Activated B cell treated with CpG ODN at 0.5 μM for 24 hours (primary cell): Measurements from ENCODE around the gene STAT4. TPM values are rescaled to one million over a fixed set of nuclear protein-coding genes. Genes with fewer than 3 reads are reported as not detected.

Experiments
- ATAC-seq: fragments of 200-7000 bp; cut with Tn5 transposase; one replicate; pipeline ENCODE4 v1.10.0; 2021; ENCODE audit warnings: low read depth, mild to moderate bottlenecking, moderate library complexity
- CTCF ChIA-PET: fragments of 350-600 bp; sonication (Branson Sonifier 250); formaldehyde crosslinking; loops from one replicate; lab custom pipeline; 2021; ENCODE audit warnings: antibody characterized with exemption; lab: Charles Lee
- POLR2A ChIA-PET: fragments of 350-600 bp; sonication (Branson Sonifier 250); formaldehyde crosslinking; loops from one replicate; lab custom pipeline; 2021; ENCODE audit warnings: antibody characterized with exemption; lab: Charles Lee
- DNase-seq: peaks from one replicate; pipeline ENCODE4 v3.0.0; 2022
- H3K27ac Mint-ChIP-seq: one replicate; pipeline ENCODE4 v1.8.0; 2020; ENCODE audit warnings: mixed read lengths
- H3K27me3 Mint-ChIP-seq: one replicate; pipeline ENCODE4 v1.8.0; 2021; ENCODE audit warnings: mixed read lengths
- H3K36me3 Mint-ChIP-seq: one replicate; pipeline ENCODE4 v1.8.0; 2021; ENCODE audit warnings: low read depth, mixed read lengths
- H3K4me1 Mint-ChIP-seq: one replicate; pipeline ENCODE4 v1.8.0; 2021; ENCODE audit warnings: mixed read lengths
- H3K4me3 Mint-ChIP-seq: one replicate; pipeline ENCODE4 v1.8.0; 2020; ENCODE audit warnings: mild to moderate bottlenecking, mixed read lengths
- H3K9me3 Mint-ChIP-seq: one replicate; pipeline ENCODE4 v1.8.0; 2020; ENCODE audit warnings: mixed read lengths
- intact Hi-C: fragments of 100-400 bp; cut with micrococcal nuclease; formaldehyde crosslinking; loops from one replicate; pipeline ENCODE4 v1.15.1; 2024
- total RNA-seq: library from RNA; stranded (reverse); gene quantifications from 2 replicates; pipeline ENCODE4 v1.2.3, GENCODE V29; 2022
- TF ChIP-seq, protein P1 (sequence below): fragments of 200-600 bp; IDR thresholded peaks from one replicate; pipeline ENCODE4 v1.8.0; 2022; ENCODE audit warnings: antibody characterized with exemption, mild to moderate bottlenecking

Gene STAT4
- total RNA-seq, 1 donor from 2014 or later = 16.5 TPM

GRCh38 chr2:191166756-191167445 is 16.1 kb upstream of the STAT4 start:
- Mint-ChIP-seq H3K27me3 (peaks cover 8% of the 10 kb centered on the region), H3K36me3 (no peaks in the 10 kb centered on the region), H3K4me1 (peaks cover 2% of the 10 kb centered on the region), H3K27ac (no peak overlapping the region), H3K9me3 (no peaks in the 10 kb centered on the region), H3K4me3 (no peak overlapping the region)
- intact Hi-C loops = no loop called here
- POLR2A ChIA-PET = interaction anchor here (0.5 kb wide), 1 partner anchor 38 kb away, joined by 5 read pairs; no protein-coding TSS in a partner anchor
- CTCF ChIA-PET = interaction anchor here (0.9 to 6.5 kb wide), 10 partner anchors 9 to 996 kb away, joined by 3 to 78 read pairs (median 4); no protein-coding TSS in a partner anchor
- DNase-seq (no peak), ATAC-seq (no peak)
- TF ChIP-seq, protein P1, sequence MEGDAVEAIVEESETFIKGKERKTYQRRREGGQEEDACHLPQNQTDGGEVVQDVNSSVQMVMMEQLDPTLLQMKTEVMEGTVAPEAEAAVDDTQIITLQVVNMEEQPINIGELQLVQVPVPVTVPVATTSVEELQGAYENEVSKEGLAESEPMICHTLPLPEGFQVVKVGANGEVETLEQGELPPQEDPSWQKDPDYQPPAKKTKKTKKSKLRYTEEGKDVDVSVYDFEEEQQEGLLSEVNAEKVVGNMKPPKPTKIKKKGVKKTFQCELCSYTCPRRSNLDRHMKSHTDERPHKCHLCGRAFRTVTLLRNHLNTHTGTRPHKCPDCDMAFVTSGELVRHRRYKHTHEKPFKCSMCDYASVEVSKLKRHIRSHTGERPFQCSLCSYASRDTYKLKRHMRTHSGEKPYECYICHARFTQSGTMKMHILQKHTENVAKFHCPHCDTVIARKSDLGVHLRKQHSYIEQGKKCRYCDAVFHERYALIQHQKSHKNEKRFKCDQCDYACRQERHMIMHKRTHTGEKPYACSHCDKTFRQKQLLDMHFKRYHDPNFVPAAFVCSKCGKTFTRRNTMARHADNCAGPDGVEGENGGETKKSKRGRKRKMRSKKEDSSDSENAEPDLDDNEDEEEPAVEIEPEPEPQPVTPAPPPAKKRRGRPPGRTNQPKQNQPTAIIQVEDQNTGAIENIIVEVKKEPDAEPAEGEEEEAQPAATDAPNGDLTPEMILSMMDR = no peak

GRCh38 chr2:191166111-191166755 is 15.4 kb upstream of the STAT4 start:
- ChIA-PET CTCF (interaction anchor here (0.9 to 6.5 kb wide), 9 partner anchors 11 to 996 kb away, joined by 3 to 78 read pairs (median 5); no protein-coding TSS in a partner anchor), POLR2A (interaction anchor here (0.5 kb wide), 1 partner anchor 39 kb away, joined by 5 read pairs; no protein-coding TSS in a partner anchor)
- Mint-ChIP-seq H3K4me1 (peaks cover 2% of the 10 kb centered on the region), H3K27me3 (peaks cover 9% of the 10 kb centered on the region), H3K4me3 (no peak overlapping the region), H3K27ac (no peak overlapping the region), H3K36me3 (no peaks in the 10 kb centered on the region), H3K9me3 (no peaks in the 10 kb centered on the region)
- intact Hi-C loops = no loop called here
- TF ChIP-seq, protein P1 = no peak
- ATAC-seq (no peak), DNase-seq (no peak)

DNA sequence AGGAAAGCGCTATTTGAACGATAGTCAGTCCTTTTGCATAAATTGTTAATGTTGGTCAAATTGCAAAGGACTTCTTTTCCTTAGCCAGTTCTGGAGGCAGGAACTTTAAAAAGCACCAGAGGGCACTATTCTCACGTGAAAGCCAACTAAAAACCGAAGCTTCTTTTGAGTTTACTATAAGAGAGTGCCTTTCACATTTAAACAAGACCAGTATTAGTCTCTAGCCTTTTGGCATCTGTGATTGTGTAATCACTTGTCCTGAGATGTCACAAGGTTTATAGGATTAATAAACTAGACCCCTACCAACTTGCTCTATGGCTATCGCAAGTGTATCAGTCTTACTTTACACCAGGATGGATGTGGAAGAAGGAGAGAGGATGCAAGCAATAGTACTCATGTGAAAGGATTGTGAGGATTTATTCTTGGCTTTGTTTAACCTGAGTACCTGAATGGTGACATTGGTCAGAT is 14.4 kb upstream of the STAT4 start:
- ATAC-seq = no peak
- no peaks in the 10 kb centered on the region for H3K36me3 Mint-ChIP-seq
- no peak for DNase-seq
- intact Hi-C loops = loop anchor here (1.0 to 2.0 kb wide), 6 partner anchors 53 to 998 kb away; no protein-coding TSS in a partner anchor
- H3K9me3 Mint-ChIP-seq = no peaks in the 10 kb centered on the region
- no peak overlapping the region for H3K27ac Mint-ChIP-seq
- no peak overlapping the region for H3K4me3 Mint-ChIP-seq
- peaks cover 2% of the 10 kb centered on the region for H3K4me1 Mint-ChIP-seq
- ChIA-PET CTCF (interaction anchor here (0.9 to 6.5 kb wide), 10 partner anchors 10 to 997 kb away, joined by 3 to 78 read pairs (median 8); no protein-coding TSS in a partner anchor), POLR2A (interaction anchor here (1.0 kb wide), 1 partner anchor 138 kb away, joined by 3 read pairs; no protein-coding TSS in a partner anchor)
- TF ChIP-seq, protein P1 = no peak
- H3K27me3 Mint-ChIP-seq = peaks cover 10% of the 10 kb centered on the region

DNA sequence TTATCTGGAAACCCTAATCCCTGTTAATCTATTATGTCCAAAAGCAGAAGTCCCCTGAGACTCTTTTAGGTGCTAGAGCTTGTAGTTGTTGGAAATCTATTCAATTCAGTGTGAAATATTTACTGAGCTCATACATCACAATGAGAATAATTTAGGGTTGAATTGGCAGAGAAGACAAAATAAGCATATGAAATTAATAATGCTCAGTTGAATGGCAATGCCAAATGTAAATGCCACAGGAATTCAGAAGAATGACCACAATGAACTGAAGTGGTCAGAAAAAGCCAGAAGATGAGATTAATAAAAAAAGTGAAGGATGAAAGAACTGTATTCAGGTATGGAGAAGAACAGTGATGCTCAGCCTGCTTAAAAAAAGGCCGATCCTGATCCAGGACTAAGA is 8.0 kb upstream of the STAT4 start:
- intact Hi-C loops = loop anchor here (10.0 kb wide), 1 partner anchor 274 kb away; the partner anchor contains the start of gene GLS
- TF ChIP-seq, protein P1 = no peak
- no peaks in the 10 kb centered on the region for H3K36me3 Mint-ChIP-seq
- ChIA-PET POLR2A (no interaction called here), CTCF (interaction anchor here (1.5 to 4.9 kb wide), 3 partner anchors 96 to 108 kb away, joined by 3 to 183 read pairs (median 4); no protein-coding TSS in a partner anchor)
- DNase-seq = no peak
- no peak overlapping the region for H3K27ac Mint-ChIP-seq
- no peaks in the 10 kb centered on the region for H3K4me1 Mint-ChIP-seq
- H3K27me3 Mint-ChIP-seq = peaks cover 14% of the 10 kb centered on the region
- H3K4me3 Mint-ChIP-seq = no peak overlapping the region
- no peaks in the 10 kb centered on the region for H3K9me3 Mint-ChIP-seq
- no peak for ATAC-seq
